Endothelial cell of umbilical vein (primary cell): ENCODE results near the gene CD46. TPM values are rescaled to one million over a fixed set of nuclear protein-coding genes. Genes with fewer than 3 reads are reported as not detected.

Experiments used
- BruUV-seq: library from RNA; stranded (reverse); fragments of 400-500 nt; replicated peaks from 2 replicates; lab custom pipeline; 2021; lab: Mats Ljungman, UMichigan
- CTCF ChIA-PET: fragments of 300-600, 350-600 bp; sonication (Branson Sonifier 250); formaldehyde crosslinking; loops from one replicate; lab custom pipeline; 2021; ENCODE audit warnings: antibody characterized with exemption, inconsistent platforms; lab: Charles Lee
- POLR2A ChIA-PET: fragments of 300-600, 350-600 bp; sonication (Branson Sonifier 250); formaldehyde crosslinking; loops from one replicate; lab custom pipeline; 2021; ENCODE audit warnings: antibody characterized with exemption, inconsistent platforms; lab: Charles Lee
- DNase-seq: peaks from one replicate; pipeline ENCODE4 v3.0.0-alpha.2; 2011; ENCODE audit warnings: low read depth, low spot score
- FAIRE-seq: peaks from 2 replicates; lab custom pipeline; 2011; peaks lifted over from hg19 to GRCh38; lab: Jason Lieb, UNC
- H2AFZ ChIP-seq: 2 replicates; pipeline ENCODE4 v1.6.0; 2012; ENCODE audit warnings: low read depth, low read length, control low read depth, inconsistent platforms
- H3K27ac ChIP-seq: 2 replicates; pipeline ENCODE4 v1.5.1; 2011; ENCODE audit warnings: low read depth, mild to moderate bottlenecking, control low read depth, low read length, moderate library complexity; ENCODE audit not compliant: insufficient read depth
- H3K27me3 ChIP-seq, 2 experiments: 2 replicates each; pipeline versions ENCODE4 v1.6.0 to v1.6.1; 2011; ENCODE audit warnings: low read length in 2 of 2, mixed read lengths in 1 of 2; ENCODE audit not compliant: control insufficient read depth in 2 of 2, insufficient read depth in 2 of 2
- H3K36me3 ChIP-seq, 2 experiments: 2 replicates in 1 of 2; 3 replicates in 1 of 2; pipeline ENCODE4 v1.5.1; 2011; ENCODE audit warnings: low read length in 2 of 2, mild to moderate bottlenecking in 1 of 2, moderate library complexity in 1 of 2; ENCODE audit not compliant: control insufficient read depth in 2 of 2, insufficient read depth in 2 of 2; ENCODE audit errors: extremely low read depth in 1 of 2
- H3K4me1 ChIP-seq: 3 replicates; pipeline ENCODE4 v1.5.1; 2011; ENCODE audit warnings: mild to moderate bottlenecking, low read length; ENCODE audit not compliant: control insufficient read depth, insufficient read depth; ENCODE audit errors: extremely low read depth
- H3K4me2 ChIP-seq: 2 replicates; pipeline ENCODE4 v1.6.1; 2011; ENCODE audit warnings: low read length, control low read depth, mixed read lengths; ENCODE audit not compliant: insufficient read depth
- H3K4me3 ChIP-seq, 3 experiments: fragments of 200-600 bp in 1 of 3; sonication (generic), shearing (Covaris generic) in 1 of 3; replicated peaks in 1 of 3; 2 replicates each; pipeline ENCODE4 v1.5.1; 2011 to 2016; ENCODE audit warnings: control low read depth in 3 of 3, low read length in 3 of 3, mild to moderate bottlenecking in 2 of 3, inconsistent platforms in 1 of 3, low read depth in 1 of 3, moderate library complexity in 1 of 3; ENCODE audit not compliant: insufficient read depth in 1 of 3
- H3K79me2 ChIP-seq: 2 replicates; pipeline ENCODE4 v1.6.0; 2012; ENCODE audit warnings: low read length, inconsistent platforms; ENCODE audit not compliant: control insufficient read depth, insufficient read depth
- H3K9ac ChIP-seq: replicated peaks from 2 replicates; pipeline ENCODE3; 2011; ENCODE audit warnings: low read length, control low read depth; ENCODE audit not compliant: insufficient read depth; ENCODE audit errors: extremely low read depth
- H3K9me1 ChIP-seq: replicated peaks from 3 replicates; pipeline ENCODE4 v1.6.0; 2011; ENCODE audit warnings: mild to moderate bottlenecking, low read length; ENCODE audit not compliant: control insufficient read depth, insufficient read depth; ENCODE audit errors: extremely low read depth
- H3K9me3 ChIP-seq: replicated peaks from 2 replicates; pipeline ENCODE4 v1.5.1; 2012; ENCODE audit warnings: low read length, inconsistent platforms; ENCODE audit not compliant: control insufficient read depth, insufficient read depth
- H4K20me1 ChIP-seq: replicated peaks from 2 replicates; pipeline ENCODE3; 2011; ENCODE audit warnings: mild to moderate bottlenecking, low read length; ENCODE audit not compliant: control insufficient read depth, insufficient read depth; ENCODE audit errors: extremely low read depth
- EZH2 ChIP-seq: IDR thresholded peaks from 2 replicates; pipeline ENCODE4 v1.6.1; 2012; ENCODE audit warnings: borderline replicate concordance, low read depth, mild to moderate bottlenecking, moderate library complexity, low read length, inconsistent platforms; ENCODE audit not compliant: severe bottlenecking
- FOS ChIP-seq: IDR thresholded peaks from 2 replicates; pipeline ENCODE4 v1.6.1; 2011; ENCODE audit warnings: mild to moderate bottlenecking, low read length, moderate library complexity, borderline replicate concordance; ENCODE audit not compliant: insufficient read depth
- GATA2 ChIP-seq: IDR thresholded peaks from 2 replicates; pipeline ENCODE4 v1.7.0; 2011; ENCODE audit warnings: low read depth, mild to moderate bottlenecking, moderate library complexity, mixed read lengths, low read length; ENCODE audit not compliant: insufficient read length, insufficient read depth
- JUN ChIP-seq: IDR thresholded peaks from 2 replicates; pipeline ENCODE4 v1.6.1; 2011; ENCODE audit warnings: borderline replicate concordance, low read depth; ENCODE audit not compliant: insufficient read length, insufficient read depth
- MYC ChIP-seq: IDR thresholded peaks from one replicate; pipeline ENCODE4 v1.6.1; 2011; ENCODE audit warnings: mild to moderate bottlenecking, low read depth, low read length
- POLR2A ChIP-seq: IDR thresholded peaks from 2 replicates; pipeline ENCODE4 v1.6.1; 2012; ENCODE audit warnings: low read depth, mild to moderate bottlenecking, control low read depth, low read length
- POLR2AphosphoS5 ChIP-seq: IDR thresholded peaks from 2 replicates; pipeline ENCODE4 v1.6.1; 2012; ENCODE audit warnings: low read depth, mild to moderate bottlenecking, control low read depth, low read length, moderate library complexity; ENCODE audit not compliant: insufficient read depth
- dilution Hi-C: fragments of 300-500 bp; cut with MboI; formaldehyde crosslinking; loops from one replicate; pipeline ENCODE4 v1.15.0; 2019; ENCODE audit warnings: low sequenced_read_pairs; ENCODE audit not compliant: extremely low pct_ligation_motif_present
- intact Hi-C: fragments of 100-400 bp; cut with micrococcal nuclease; formaldehyde crosslinking; loops from one replicate; pipeline ENCODE4 v1.10.0; 2022
- polyA plus RNA-seq, 4 experiments: library from polyadenylated mRNA; depleted of rRNA in 3 of 4; stranded (reverse) in 3 of 4; unstranded in 1 of 4; fragments of >200 nt; gene quantifications; 2 replicates each; pipeline versions ENCODE4 v1.2.1 to v1.2.3, GENCODE V29; 2011 to 2012; ENCODE audit warnings: missing spikeins in 1 of 4
- total RNA-seq: library from RNA; stranded (reverse); gene quantifications from 2 replicates; pipeline ENCODE4 v1.2.3, GENCODE V29; 2021
- TF ChIP-seq, protein P1 (sequence below): IDR thresholded peaks from 2 replicates; pipeline ENCODE4 v1.6.1; 2011; ENCODE audit not compliant: insufficient read depth, insufficient read length
- TF ChIP-seq, protein P2 (sequence below), 2 donors: IDR thresholded peaks; 1 replicate in 1 of 2; 2 replicates in 1 of 2; pipeline ENCODE4 v1.5.1; 2011; ENCODE audit warnings: low read length in 2 of 2, mild to moderate bottlenecking in 2 of 2, moderate library complexity in 2 of 2, control low read depth in 1 of 2, inconsistent platforms in 1 of 2, low read depth in 1 of 2; ENCODE audit not compliant: insufficient read depth in 1 of 2; ENCODE audit errors: extremely low read depth in 1 of 2

Gene CD46
- total and polyA plus RNA-seq, 2 donors (not counting 3 experiments of a cell fraction or from before 2014, with no cell fraction given), result 134 to 256 TPM

DNA sequence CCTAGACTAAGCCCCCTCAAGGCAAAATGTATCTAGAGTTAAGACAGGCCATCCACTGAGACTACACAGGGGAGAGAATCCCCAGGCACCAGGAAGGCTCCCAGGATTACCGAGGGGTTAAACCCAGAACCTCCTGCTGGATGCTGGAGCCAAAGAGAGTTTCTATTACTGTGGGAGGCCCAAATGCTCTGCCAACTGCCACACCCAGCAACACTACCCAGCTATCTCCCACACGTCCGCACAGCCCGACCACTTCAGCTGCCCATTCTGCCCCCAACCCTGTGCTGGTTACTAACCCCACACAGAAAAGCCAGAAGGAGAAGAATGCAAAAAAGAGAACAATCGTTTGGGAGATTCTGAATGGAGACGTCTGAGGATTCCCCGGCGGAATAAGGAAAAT lies 63.6 kb downstream of the CD46 start:
- H3K36me3 ChIP-seq, result peaks cover 0 to 6% of the 10 kb centered on the region in 2 experiments
- no peaks in the 10 kb centered on the region for H3K27me3 ChIP-seq
- DNase-seq, result no peak
- no peak for FAIRE-seq
- no peak for TF ChIP-seq POLR2AphosphoS5
- TF ChIP-seq, protein P1, sequence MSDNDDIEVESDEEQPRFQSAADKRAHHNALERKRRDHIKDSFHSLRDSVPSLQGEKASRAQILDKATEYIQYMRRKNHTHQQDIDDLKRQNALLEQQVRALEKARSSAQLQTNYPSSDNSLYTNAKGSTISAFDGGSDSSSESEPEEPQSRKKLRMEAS, result no peak
- no peak for TF ChIP-seq EZH2
- no peak for TF ChIP-seq MYC
- no peak for TF ChIP-seq GATA2
- no peak for TF ChIP-seq POLR2A
- TF ChIP-seq JUN, result no peak
- TF ChIP-seq, protein P2, sequence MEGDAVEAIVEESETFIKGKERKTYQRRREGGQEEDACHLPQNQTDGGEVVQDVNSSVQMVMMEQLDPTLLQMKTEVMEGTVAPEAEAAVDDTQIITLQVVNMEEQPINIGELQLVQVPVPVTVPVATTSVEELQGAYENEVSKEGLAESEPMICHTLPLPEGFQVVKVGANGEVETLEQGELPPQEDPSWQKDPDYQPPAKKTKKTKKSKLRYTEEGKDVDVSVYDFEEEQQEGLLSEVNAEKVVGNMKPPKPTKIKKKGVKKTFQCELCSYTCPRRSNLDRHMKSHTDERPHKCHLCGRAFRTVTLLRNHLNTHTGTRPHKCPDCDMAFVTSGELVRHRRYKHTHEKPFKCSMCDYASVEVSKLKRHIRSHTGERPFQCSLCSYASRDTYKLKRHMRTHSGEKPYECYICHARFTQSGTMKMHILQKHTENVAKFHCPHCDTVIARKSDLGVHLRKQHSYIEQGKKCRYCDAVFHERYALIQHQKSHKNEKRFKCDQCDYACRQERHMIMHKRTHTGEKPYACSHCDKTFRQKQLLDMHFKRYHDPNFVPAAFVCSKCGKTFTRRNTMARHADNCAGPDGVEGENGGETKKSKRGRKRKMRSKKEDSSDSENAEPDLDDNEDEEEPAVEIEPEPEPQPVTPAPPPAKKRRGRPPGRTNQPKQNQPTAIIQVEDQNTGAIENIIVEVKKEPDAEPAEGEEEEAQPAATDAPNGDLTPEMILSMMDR (IDR thresholded peaks at IDR 0.05; ENCODE audit: extremely low read depth in 1 of 2, insufficient read depth in 1 of 2, low read depth in 1 of 2, low read length in 2 of 2), result no peak
- no peak for TF ChIP-seq FOS
- intact Hi-C loops (no loop called here), dilution Hi-C loops (no loop called here)
- no peak overlapping the region for H3K4me3 ChIP-seq
- ChIA-PET POLR2A (no interaction called here), CTCF (interaction anchor here (1.4 kb wide), 1 partner anchor 18 kb away, joined by 9 read pairs; no protein-coding TSS in a partner anchor)
- H2AFZ ChIP-seq, result no peak overlapping the region
- H3K27ac ChIP-seq, result no peak overlapping the region
- no peaks in the 10 kb centered on the region for H4K20me1 ChIP-seq
- H3K9me3 ChIP-seq, result no peaks in the 10 kb centered on the region
- H3K4me1 ChIP-seq, result peaks cover 34% of the 10 kb centered on the region
- H3K9me1 ChIP-seq, result no peaks in the 10 kb centered on the region
- BruUV-seq, result no TSS peak
- H3K9ac ChIP-seq, result no peak overlapping the region
- H3K4me2 ChIP-seq, result no peak overlapping the region
- H3K79me2 ChIP-seq, result peaks cover 18% of the 10 kb centered on the region
